SK-N-SH (cell line): ENCODE results near the gene CTSH.

Experiments used
- EP300 ChIP-seq, 2 experiments: IDR thresholded peaks; 2 replicates each; pipeline versions ENCODE4 v1.4.0 to v1.6.1; 2012; ENCODE audit warnings: borderline replicate concordance in 1 of 2, low read depth in 1 of 2, low read length in 1 of 2
- GATA2 ChIP-seq: sonication (generic); formaldehyde crosslinking; IDR thresholded peaks from 2 replicates; pipeline ENCODE4 v1.5.0; 2020; ENCODE audit warnings: mild to moderate bottlenecking, missing genetic modification reagents
- JUND ChIP-seq: IDR thresholded peaks from 2 replicates; pipeline ENCODE4 v1.4.0; 2012
- MXI1 ChIP-seq: IDR thresholded peaks from 2 replicates; pipeline ENCODE4 v1.6.1; 2012; ENCODE audit warnings: mild to moderate bottlenecking, low read depth, low read length, improper control_type of control experiment
- POLR2AphosphoS5 ChIP-seq: IDR thresholded peaks from 2 replicates; pipeline ENCODE4 v1.6.1; 2012; ENCODE audit warnings: low read depth, low read length
- REST ChIP-seq: IDR thresholded peaks from 2 replicates; pipeline ENCODE4 v1.6.1; 2012; ENCODE audit warnings: mild to moderate bottlenecking, low read depth, low read length, moderate library complexity
- TAF1 ChIP-seq: IDR thresholded peaks from 2 replicates; pipeline ENCODE4 v1.6.1; 2012; ENCODE audit warnings: low read depth, mild to moderate bottlenecking, low read length, moderate library complexity, borderline replicate concordance
- TEAD4 ChIP-seq: IDR thresholded peaks from 2 replicates; pipeline ENCODE4 v1.4.0; 2012; ENCODE audit warnings: mild to moderate bottlenecking, borderline replicate concordance; ENCODE audit not compliant: insufficient read depth
- USF1 ChIP-seq: IDR thresholded peaks from 2 replicates; pipeline ENCODE4 v1.4.0; 2012; ENCODE audit warnings: low read depth, borderline replicate concordance
- TF ChIP-seq, protein P1 (sequence below): fragments of 200-600 bp; sonication (generic); IDR thresholded peaks from 2 replicates; pipeline ENCODE4 v1.6.1; 2017; ENCODE audit warnings: antibody characterized with exemption, mild to moderate bottlenecking, moderate library complexity
- TF ChIP-seq, protein P2 (sequence below): IDR thresholded peaks from 2 replicates; pipeline ENCODE4 v1.4.0; 2012; ENCODE audit warnings: low read depth, borderline replicate concordance

GRCh38 chr15:78922527-78922926 is 22.3 kb downstream of the CTSH start:
- TF ChIP-seq, protein P1, sequence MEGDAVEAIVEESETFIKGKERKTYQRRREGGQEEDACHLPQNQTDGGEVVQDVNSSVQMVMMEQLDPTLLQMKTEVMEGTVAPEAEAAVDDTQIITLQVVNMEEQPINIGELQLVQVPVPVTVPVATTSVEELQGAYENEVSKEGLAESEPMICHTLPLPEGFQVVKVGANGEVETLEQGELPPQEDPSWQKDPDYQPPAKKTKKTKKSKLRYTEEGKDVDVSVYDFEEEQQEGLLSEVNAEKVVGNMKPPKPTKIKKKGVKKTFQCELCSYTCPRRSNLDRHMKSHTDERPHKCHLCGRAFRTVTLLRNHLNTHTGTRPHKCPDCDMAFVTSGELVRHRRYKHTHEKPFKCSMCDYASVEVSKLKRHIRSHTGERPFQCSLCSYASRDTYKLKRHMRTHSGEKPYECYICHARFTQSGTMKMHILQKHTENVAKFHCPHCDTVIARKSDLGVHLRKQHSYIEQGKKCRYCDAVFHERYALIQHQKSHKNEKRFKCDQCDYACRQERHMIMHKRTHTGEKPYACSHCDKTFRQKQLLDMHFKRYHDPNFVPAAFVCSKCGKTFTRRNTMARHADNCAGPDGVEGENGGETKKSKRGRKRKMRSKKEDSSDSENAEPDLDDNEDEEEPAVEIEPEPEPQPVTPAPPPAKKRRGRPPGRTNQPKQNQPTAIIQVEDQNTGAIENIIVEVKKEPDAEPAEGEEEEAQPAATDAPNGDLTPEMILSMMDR, result no peak
- TF ChIP-seq TEAD4 (no peak), MXI1 (no peak), TAF1 (no peak), GATA2 (CRISPR knock-in tag) (no peak), JUND (no peak), USF1 (no peak), POLR2AphosphoS5 (no peak), REST (no peak), EP300 (IDR thresholded peaks at IDR 0.05; ENCODE audit: borderline replicate concordance in 1 of 2, low read depth in 1 of 2, low read length in 1 of 2) (no peak)
- TF ChIP-seq, protein P2, sequence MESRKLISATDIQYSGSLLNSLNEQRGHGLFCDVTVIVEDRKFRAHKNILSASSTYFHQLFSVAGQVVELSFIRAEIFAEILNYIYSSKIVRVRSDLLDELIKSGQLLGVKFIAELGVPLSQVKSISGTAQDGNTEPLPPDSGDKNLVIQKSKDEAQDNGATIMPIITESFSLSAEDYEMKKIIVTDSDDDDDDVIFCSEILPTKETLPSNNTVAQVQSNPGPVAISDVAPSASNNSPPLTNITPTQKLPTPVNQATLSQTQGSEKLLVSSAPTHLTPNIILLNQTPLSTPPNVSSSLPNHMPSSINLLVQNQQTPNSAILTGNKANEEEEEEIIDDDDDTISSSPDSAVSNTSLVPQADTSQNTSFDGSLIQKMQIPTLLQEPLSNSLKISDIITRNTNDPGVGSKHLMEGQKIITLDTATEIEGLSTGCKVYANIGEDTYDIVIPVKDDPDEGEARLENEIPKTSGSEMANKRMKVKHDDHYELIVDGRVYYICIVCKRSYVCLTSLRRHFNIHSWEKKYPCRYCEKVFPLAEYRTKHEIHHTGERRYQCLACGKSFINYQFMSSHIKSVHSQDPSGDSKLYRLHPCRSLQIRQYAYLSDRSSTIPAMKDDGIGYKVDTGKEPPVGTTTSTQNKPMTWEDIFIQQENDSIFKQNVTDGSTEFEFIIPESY, result no peak
